ENCODE measurements around the gene ADNP. TPM values are rescaled to one million over a fixed set of nuclear protein-coding genes. Genes with fewer than 3 reads are reported as not detected.

The ADNP gene
- total RNA-seq, 1 donor from 2014 or later, result 139 TPM

- peak overlapping the region; percentile 84 for H3K27ac Mint-ChIP-seq (ENCODE audit: unreplicated experiment)
- peaks cover 9% of the 10 kb centered on the region for H3K27me3 Mint-ChIP-seq (ENCODE audit: unreplicated experiment)
- H3K9me3 Mint-ChIP-seq (ENCODE audit: unreplicated experiment), result peaks cover 12% of the 10 kb centered on the region
- H3K4me3 Mint-ChIP-seq (ENCODE audit: unreplicated experiment), result peak overlapping the region; percentile 71
- H3K36me3 Mint-ChIP-seq (ENCODE audit: unreplicated experiment), result no peaks in the 10 kb centered on the region
- H3K4me1 Mint-ChIP-seq (ENCODE audit: low read depth, unreplicated experiment), result peaks cover 18% of the 10 kb centered on the region
- TF ChIP-seq CTCF (IDR thresholded peaks at IDR 0.05; ENCODE audit: partially characterized antibody, unreplicated experiment), result no peak
- DNase-seq, result no peak
Observed at GRCh38 chr20:50932016-50932485, 814 bp upstream of the ADNP start.

GRCh38 chr20:50930976-50931305 is 296 bp downstream of the ADNP start:
- H3K36me3 Mint-ChIP-seq (ENCODE audit: unreplicated experiment), result no peaks in the 10 kb centered on the region
- H3K27ac Mint-ChIP-seq (ENCODE audit: unreplicated experiment), result peak overlapping the region; percentile 78
- TF ChIP-seq CTCF (IDR thresholded peaks at IDR 0.05; ENCODE audit: partially characterized antibody, unreplicated experiment), result no peak
- H3K4me1 Mint-ChIP-seq (ENCODE audit: low read depth, unreplicated experiment), result peaks cover 22% of the 10 kb centered on the region
- DNase-seq, result no peak
- peaks cover 9% of the 10 kb centered on the region for H3K27me3 Mint-ChIP-seq (ENCODE audit: unreplicated experiment)
- no peak overlapping the region for H3K4me3 Mint-ChIP-seq (ENCODE audit: unreplicated experiment)
- H3K9me3 Mint-ChIP-seq (ENCODE audit: unreplicated experiment), result peaks cover 12% of the 10 kb centered on the region

GRCh38 chr20:50930139-50930975 is 880 bp downstream of the ADNP start:
- Mint-ChIP-seq H3K27ac (ENCODE audit: unreplicated experiment) (peak overlapping the region; percentile 94), H3K4me1 (ENCODE audit: low read depth, unreplicated experiment) (peaks cover 28% of the 10 kb centered on the region), H3K9me3 (ENCODE audit: unreplicated experiment) (peaks cover 12% of the 10 kb centered on the region), H3K27me3 (ENCODE audit: unreplicated experiment) (peaks cover 9% of the 10 kb centered on the region), H3K36me3 (ENCODE audit: unreplicated experiment) (no peaks in the 10 kb centered on the region), H3K4me3 (ENCODE audit: unreplicated experiment) (peak overlapping the region; percentile 95)
- peak; percentile 39 for DNase-seq
- TF ChIP-seq CTCF (IDR thresholded peaks at IDR 0.05; ENCODE audit: partially characterized antibody, unreplicated experiment), result no peak

- Mint-ChIP-seq H3K36me3 (ENCODE audit: unreplicated experiment) (no peaks in the 10 kb centered on the region), H3K27ac (ENCODE audit: unreplicated experiment) (peak overlapping the region; percentile 94), H3K27me3 (ENCODE audit: unreplicated experiment) (peaks cover 9% of the 10 kb centered on the region), H3K4me1 (ENCODE audit: low read depth, unreplicated experiment) (peaks cover 34% of the 10 kb centered on the region), H3K9me3 (ENCODE audit: unreplicated experiment) (peaks cover 12% of the 10 kb centered on the region), H3K4me3 (ENCODE audit: unreplicated experiment) (peak overlapping the region; percentile 95)
- DNase-seq, result peak; percentile 93
- peak; percentile 90 for TF ChIP-seq CTCF (IDR thresholded peaks at IDR 0.05; ENCODE audit: partially characterized antibody, unreplicated experiment)
Observed at GRCh38 chr20:50929299-50930138, 1.7 kb downstream of the ADNP start.
